ENCODE measurements around the gene TUSC2.

TUSC2 gene

DNA sequence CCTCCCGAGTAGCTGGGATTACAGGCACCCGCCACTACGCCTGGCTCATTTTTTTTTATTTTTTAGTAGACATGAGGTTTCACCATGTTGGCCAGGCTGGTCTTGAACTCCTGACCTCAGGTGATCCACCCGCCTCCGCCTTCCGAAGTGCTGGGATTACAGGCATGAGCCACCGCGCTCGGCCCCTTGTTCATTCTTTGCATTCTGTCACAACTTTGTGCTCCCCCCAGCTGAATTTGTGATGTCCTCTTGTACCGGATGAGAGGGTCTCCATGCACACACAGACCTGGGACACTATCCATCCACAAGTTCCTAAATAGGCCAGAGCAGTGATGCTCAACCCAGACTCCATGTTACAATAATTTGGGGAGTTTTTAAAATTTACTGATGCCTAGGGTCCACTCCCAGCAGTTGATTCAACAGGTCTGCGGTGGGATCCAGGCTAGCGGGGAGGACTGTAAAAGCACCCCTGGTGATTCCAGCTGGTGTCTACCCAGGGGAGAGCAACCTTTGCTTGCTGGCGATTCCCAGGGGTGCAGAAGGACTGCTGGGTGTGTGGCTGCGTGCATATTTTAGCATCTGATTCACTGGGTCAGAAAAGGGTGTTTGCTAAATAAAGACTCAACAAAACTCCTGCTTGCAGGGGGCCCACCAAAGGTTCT, 11.6 kb upstream of the TUSC2 start:
- DNase-seq (ENCODE audit: low read depth, low spot score): no peak
- H3K4me3 ChIP-seq (ENCODE audit: low read length): no peak overlapping the region

- no peak for DNase-seq (ENCODE audit: low read depth, low spot score)
- H3K4me3 ChIP-seq (ENCODE audit: low read length): no peak overlapping the region
These were observed 10.9 kb upstream of the TUSC2 start for GRCh38 chr3:50338965-50339364.

GRCh38 chr3:50337175-50337861, 9.3 kb upstream of the TUSC2 start:
- DNase-seq (ENCODE audit: low read depth, low spot score): peak; percentile 97
- peak overlapping the region; percentile 98 for H3K4me3 ChIP-seq (ENCODE audit: low read length)

- peak; percentile 38 for DNase-seq (ENCODE audit: low read depth, low spot score)
- peak overlapping the region; percentile 98 for H3K4me3 ChIP-seq (ENCODE audit: low read length)
These were observed 8.6 kb upstream of the TUSC2 start for GRCh38 chr3:50336452-50337174.

DNA sequence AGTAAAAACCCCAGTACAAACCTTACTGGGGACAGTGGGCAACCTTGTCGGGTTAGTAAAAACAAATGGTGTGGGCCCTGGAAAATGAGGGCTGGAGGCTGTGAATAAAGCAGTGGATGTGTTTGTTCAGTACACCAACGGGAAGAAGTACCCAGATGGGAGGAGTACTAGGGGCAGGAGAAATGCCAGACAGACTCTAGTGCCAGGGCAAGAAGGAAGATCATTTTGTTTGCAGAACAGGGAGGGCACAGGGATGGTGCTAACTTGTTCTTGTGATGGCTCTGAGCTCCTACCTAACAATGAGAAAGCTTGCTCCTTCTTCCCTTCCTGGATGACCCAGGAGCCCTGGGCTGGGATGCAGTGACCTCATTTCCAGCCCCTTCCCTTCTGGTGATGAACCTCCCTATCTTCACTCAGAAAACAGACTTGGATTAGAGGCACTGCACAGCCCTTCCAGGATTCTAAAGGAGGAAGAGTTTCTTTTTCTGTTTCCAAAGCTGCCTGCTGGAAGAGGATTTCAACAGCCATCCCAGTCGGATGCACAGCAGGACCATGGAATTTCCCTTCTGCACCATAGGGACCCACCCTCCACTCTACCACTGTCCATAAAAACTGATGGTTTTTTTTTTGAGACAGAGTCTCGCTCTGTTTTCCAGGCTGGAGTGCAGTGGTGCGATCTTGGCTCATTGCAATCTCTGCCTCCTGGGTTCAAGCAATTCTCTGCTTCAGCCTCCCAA, 6.5 kb upstream of the TUSC2 start:
- DNase-seq (ENCODE audit: low read depth, low spot score): no peak
- H3K4me3 ChIP-seq (ENCODE audit: low read length): no peak overlapping the region

GRCh38 chr3:50333744-50334328, 5.8 kb upstream of the TUSC2 start:
- H3K4me3 ChIP-seq (ENCODE audit: low read length): no peak overlapping the region
- DNase-seq (ENCODE audit: low read depth, low spot score): no peak

- no peak overlapping the region for H3K4me3 ChIP-seq (ENCODE audit: low read length)
- DNase-seq (ENCODE audit: low read depth, low spot score): no peak
These were observed 3.4 kb upstream of the TUSC2 start for GRCh38 chr3:50331364-50331907.

DNA sequence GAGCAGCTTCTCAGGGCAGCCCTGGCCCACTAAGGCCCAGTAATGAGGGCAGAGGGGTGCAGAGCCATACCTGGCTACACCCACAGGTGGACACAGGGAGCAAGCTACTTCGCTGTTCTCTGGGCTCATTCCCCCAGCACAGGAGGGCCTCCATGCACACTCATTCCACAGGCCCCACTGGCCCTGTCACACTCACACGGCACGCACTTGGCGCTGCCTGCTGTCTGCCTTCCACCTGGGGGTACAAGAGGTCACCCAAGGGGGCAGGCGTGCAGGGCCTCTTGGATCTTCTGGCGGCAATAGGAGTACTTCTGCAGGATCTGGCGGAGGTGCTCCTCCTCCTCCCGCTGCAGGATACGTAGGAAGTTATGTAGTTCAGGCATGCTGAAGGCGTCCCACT, 2.3 kb upstream of the TUSC2 start:
- H3K4me3 ChIP-seq (ENCODE audit: low read length): no peak overlapping the region
- DNase-seq (ENCODE audit: low read depth, low spot score): no peak

- no peak for DNase-seq (ENCODE audit: low read depth, low spot score)
- peak overlapping the region; percentile 94 for H3K4me3 ChIP-seq (ENCODE audit: low read length)
These were observed 894 bp downstream of the TUSC2 start for GRCh38 chr3:50327129-50327528.

DNA sequence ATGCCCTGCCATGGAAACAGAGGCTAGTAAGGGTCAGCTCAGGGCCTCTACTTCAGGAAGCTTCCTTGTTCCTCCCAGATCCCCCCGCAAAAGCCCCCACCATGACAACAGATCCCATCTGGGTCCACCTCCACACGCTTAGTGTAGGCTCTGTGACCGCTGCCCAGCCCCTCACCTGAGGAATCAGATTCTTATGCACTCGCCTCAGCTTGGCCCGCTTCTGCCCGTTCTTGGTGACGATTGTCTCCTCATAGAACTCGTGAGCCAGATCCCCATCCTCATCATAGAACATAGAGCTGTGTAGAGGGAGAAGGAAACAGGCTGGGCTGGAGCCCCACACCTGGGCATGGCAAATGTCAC, 1.9 kb downstream of the TUSC2 start:
- DNase-seq (ENCODE audit: low read depth, low spot score): no peak
- no peak overlapping the region for H3K4me3 ChIP-seq (ENCODE audit: low read length)

DNA sequence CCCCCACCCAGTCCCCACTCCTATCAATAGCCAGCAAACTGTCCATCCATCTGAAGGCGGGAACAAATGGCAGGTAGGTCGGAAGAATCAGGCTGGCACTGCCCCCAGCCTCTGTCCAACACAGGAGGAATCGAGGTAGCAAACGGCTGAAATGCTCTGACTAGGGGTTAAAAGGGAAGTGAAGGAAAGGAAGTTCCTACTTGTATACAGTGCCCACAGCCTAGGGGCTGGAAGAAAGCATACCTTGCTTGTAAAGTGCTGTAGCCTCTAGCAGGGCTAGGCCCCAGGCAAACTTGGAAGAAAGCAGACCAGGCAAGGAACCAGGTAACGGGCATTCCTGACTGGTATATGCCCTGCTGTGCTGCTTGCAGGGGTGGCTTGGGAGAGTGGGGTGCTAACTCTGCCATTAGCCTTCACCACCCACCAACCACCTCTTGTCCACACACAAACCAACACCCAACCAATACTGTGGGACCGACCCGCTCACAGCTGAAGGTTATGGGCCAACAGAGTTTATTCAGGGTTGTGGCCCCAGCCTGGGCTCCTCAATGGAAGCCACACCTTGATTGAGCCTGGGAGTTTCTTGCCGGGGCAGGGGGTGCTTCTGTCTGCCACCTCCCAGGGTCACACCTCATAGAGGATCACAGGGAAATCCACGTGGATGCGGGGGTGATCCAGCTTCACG, 2.4 kb downstream of the TUSC2 start:
- no peak overlapping the region for H3K4me3 ChIP-seq (ENCODE audit: low read length)
- DNase-seq (ENCODE audit: low read depth, low spot score): no peak

- no peak overlapping the region for H3K4me3 ChIP-seq (ENCODE audit: low read length)
- no peak for DNase-seq (ENCODE audit: low read depth, low spot score)
These were observed 2.9 kb downstream of the TUSC2 start for GRCh38 chr3:50325113-50325480.

- H3K4me3 ChIP-seq (ENCODE audit: low read length): no peak overlapping the region
- peak; percentile 57 for DNase-seq (ENCODE audit: low read depth, low spot score)
These were observed 3.5 kb downstream of the TUSC2 start for GRCh38 chr3:50324351-50325112.

GRCh38 chr3:50323614-50324199, 4.3 kb downstream of the TUSC2 start:
- no peak overlapping the region for H3K4me3 ChIP-seq (ENCODE audit: low read length)
- DNase-seq (ENCODE audit: low read depth, low spot score): no peak

DNA sequence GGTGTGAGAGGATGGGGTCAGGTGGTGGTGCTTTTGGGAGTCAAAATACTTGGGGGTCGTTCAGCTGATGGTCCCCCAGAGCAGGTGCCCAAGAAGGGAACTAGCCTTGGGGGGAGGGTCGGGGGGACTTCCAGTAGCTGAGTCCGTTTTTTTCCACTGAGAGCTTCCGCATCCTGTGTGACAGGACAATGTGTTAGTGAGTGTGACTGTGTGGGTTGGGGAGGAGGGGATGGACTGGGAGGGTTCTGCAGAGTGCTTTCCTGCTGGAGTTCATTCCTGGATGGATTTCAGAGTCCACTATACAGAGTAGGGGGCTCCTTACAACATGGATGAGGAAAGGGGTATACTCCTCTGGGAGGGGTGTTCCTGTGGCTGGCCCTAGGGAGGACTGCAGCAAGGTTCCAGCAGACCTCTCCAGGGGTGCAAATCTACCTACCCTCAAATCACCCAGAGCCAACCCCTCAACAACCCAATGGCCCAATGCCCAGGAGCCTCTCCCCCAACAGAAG, 4.9 kb downstream of the TUSC2 start:
- no peak overlapping the region for H3K4me3 ChIP-seq (ENCODE audit: low read length)
- DNase-seq (ENCODE audit: low read depth, low spot score): no peak

GRCh38 chr3:50322386-50323091, 5.5 kb downstream of the TUSC2 start, which contains the start of gene HYAL2:
Gene HYAL2 (minus strand): TSS chr3:50322745. CDS start chr3:50320489, 2,256 bp downstream.
- H3K4me3 ChIP-seq (ENCODE audit: low read length): peak within 1 kb of the TSS; percentile 98

GRCh38 chr3:50322115-50322385, 6.0 kb downstream of the TUSC2 start:
- DNase-seq (ENCODE audit: low read depth, low spot score): no peak

More at GRCh38 chr3:50322386-50323091, 5.5 kb downstream of the TUSC2 start, which contains the start of gene HYAL2:
- DNase-seq (ENCODE audit: low read depth, low spot score): no peak

More at GRCh38 chr3:50322115-50322385, 6.0 kb downstream of the TUSC2 start:
- peak overlapping the region; percentile 98 for H3K4me3 ChIP-seq (ENCODE audit: low read length)
